ENCODE results near the gene USP24.

- TF ChIP-seq CTCF (IDR thresholded peaks at IDR 0.05) (no peak), POLR2AphosphoS5 (IDR thresholded peaks at IDR 0.05) (no peak)
Observed at GRCh38 chr1:55144886-55145285, 70.3 kb downstream of the USP24 start.
